ENCODE results near the gene CNNM4.

CNNM4 gene

GRCh38 chr2:96798733-96799622 is 38.3 kb downstream of the CNNM4 start:
- no peak overlapping the region for H3K27ac ChIP-seq (ENCODE audit: extremely low read depth, low read depth, low read length)
- peaks cover 13 to 59% of the 10 kb centered on the region in 2 experiments; a peak in 2 of 3 replicates for H3K36me3 ChIP-seq (ENCODE audit: control insufficient read depth in 2 of 2, insufficient read depth in 1 of 2, low read length in 2 of 2)
- ChIA-PET CTCF (interaction anchor here (0.6 to 2.4 kb wide), 5 partner anchors 11 to 1436 kb away, joined by 3 to 21 read pairs (median 4); no protein-coding TSS in a partner anchor), POLR2A (interaction anchor here (1.4 kb wide), 1 partner anchor 17 kb away, joined by 3 read pairs; the partner anchor contains the start of gene CNNM3)
- H3K9me3 ChIP-seq (ENCODE audit: control insufficient read depth, insufficient read depth, low read depth, low read length): no peaks in the 10 kb centered on the region
- TF ChIP-seq ZNF837 (tag by site-specific recombination; IDR thresholded peaks at IDR 0.05): no peak
- TF ChIP-seq ZNF426 (tag by site-specific recombination; IDR thresholded peaks at IDR 0.05): no peak
- TF ChIP-seq ZNF239 (tag by site-specific recombination; IDR thresholded peaks at IDR 0.05): no peak
- TF ChIP-seq PRDM6 (tag by site-specific recombination; IDR thresholded peaks at IDR 0.05): no peak
- no peak for TF ChIP-seq ZNF645 (tag by site-specific recombination; IDR thresholded peaks at IDR 0.05)
- TF ChIP-seq ZNF184 (tag by site-specific recombination; IDR thresholded peaks at IDR 0.05): no peak
- no peak for TF ChIP-seq WT1 (tag by site-specific recombination; IDR thresholded peaks at IDR 0.05)
- TF ChIP-seq ZNF433 (tag by site-specific recombination; IDR thresholded peaks at IDR 0.05; ENCODE audit: low read depth): no peak
- no peak for TF ChIP-seq SCRT1 (tag by site-specific recombination; IDR thresholded peaks at IDR 0.05; ENCODE audit: borderline replicate concordance)
- TF ChIP-seq ZNF404 (tag by site-specific recombination; IDR thresholded peaks at IDR 0.05): no peak
- TF ChIP-seq ZNF558 (tag by site-specific recombination; IDR thresholded peaks at IDR 0.05): no peak
- TF ChIP-seq ZBTB44 (tag by site-specific recombination; IDR thresholded peaks at IDR 0.05): no peak
- TF ChIP-seq YY2 (tag by site-specific recombination; IDR thresholded peaks at IDR 0.05): no peak
- no peak for TF ChIP-seq BCL11A (tag by site-specific recombination; IDR thresholded peaks at IDR 0.05; ENCODE audit: low read depth)
- no peak for TF ChIP-seq ZBTB48 (tag by site-specific recombination; IDR thresholded peaks at IDR 0.05)
- TF ChIP-seq ZNF292 (tag by site-specific recombination; IDR thresholded peaks at IDR 0.05; ENCODE audit: borderline replicate concordance, low read depth): no peak
- TF ChIP-seq ZSCAN5A (tag by site-specific recombination; IDR thresholded peaks at IDR 0.05): no peak
- H3K4me3 ChIP-seq (ENCODE audit: low read depth, low read length): no peak overlapping the region
- no peaks in the 10 kb centered on the region for H3K4me1 ChIP-seq (ENCODE audit: control insufficient read depth, insufficient read depth, low read length)

- TF ChIP-seq PRDM1 (tag by site-specific recombination; IDR thresholded peaks at IDR 0.05) (no peak), AEBP2 (tag by site-specific recombination; IDR thresholded peaks at IDR 0.05; ENCODE audit: borderline replicate concordance) (no peak)
- Histone ChIP-seq H3K36me3 (ENCODE audit: control insufficient read depth in 2 of 2, insufficient read depth in 1 of 2, low read length in 2 of 2) (peaks cover 15 to 59% of the 10 kb centered on the region in 2 experiments; a peak in 2 of 3 replicates), H3K9me3 (ENCODE audit: control insufficient read depth, insufficient read depth, low read depth, low read length) (no peaks in the 10 kb centered on the region), H3K4me3 (ENCODE audit: low read depth, low read length) (no peak overlapping the region), H3K4me1 (ENCODE audit: control insufficient read depth, insufficient read depth, low read length) (no peaks in the 10 kb centered on the region), H3K27ac (ENCODE audit: extremely low read depth, low read depth, low read length) (no peak overlapping the region)
- CTCF ChIA-PET: interaction anchor here (0.6 to 2.4 kb wide), 6 partner anchors 11 to 135 kb away, joined by 3 to 21 read pairs (median 8); no protein-coding TSS in a partner anchor
- POLR2A ChIA-PET: interaction anchor here (0.6 to 1.8 kb wide), 2 partner anchors 21 to 39 kb away, joined by 3 to 6 read pairs; partner anchors contain the start of gene CNNM4
Measured at GRCh38 chr2:96799623-96799935, 38.9 kb downstream of the CNNM4 start.
